Activated CD4-positive, alpha-beta T cell treated with anti-CD3 and anti-CD28 coated beads for 1 hour (primary cell): ENCODE results near the gene HERC4.

Source experiments
- DNase-seq: peaks from one replicate; pipeline ENCODE4 v3.0.0-alpha.2; 2020

The HERC4 gene, protein sequence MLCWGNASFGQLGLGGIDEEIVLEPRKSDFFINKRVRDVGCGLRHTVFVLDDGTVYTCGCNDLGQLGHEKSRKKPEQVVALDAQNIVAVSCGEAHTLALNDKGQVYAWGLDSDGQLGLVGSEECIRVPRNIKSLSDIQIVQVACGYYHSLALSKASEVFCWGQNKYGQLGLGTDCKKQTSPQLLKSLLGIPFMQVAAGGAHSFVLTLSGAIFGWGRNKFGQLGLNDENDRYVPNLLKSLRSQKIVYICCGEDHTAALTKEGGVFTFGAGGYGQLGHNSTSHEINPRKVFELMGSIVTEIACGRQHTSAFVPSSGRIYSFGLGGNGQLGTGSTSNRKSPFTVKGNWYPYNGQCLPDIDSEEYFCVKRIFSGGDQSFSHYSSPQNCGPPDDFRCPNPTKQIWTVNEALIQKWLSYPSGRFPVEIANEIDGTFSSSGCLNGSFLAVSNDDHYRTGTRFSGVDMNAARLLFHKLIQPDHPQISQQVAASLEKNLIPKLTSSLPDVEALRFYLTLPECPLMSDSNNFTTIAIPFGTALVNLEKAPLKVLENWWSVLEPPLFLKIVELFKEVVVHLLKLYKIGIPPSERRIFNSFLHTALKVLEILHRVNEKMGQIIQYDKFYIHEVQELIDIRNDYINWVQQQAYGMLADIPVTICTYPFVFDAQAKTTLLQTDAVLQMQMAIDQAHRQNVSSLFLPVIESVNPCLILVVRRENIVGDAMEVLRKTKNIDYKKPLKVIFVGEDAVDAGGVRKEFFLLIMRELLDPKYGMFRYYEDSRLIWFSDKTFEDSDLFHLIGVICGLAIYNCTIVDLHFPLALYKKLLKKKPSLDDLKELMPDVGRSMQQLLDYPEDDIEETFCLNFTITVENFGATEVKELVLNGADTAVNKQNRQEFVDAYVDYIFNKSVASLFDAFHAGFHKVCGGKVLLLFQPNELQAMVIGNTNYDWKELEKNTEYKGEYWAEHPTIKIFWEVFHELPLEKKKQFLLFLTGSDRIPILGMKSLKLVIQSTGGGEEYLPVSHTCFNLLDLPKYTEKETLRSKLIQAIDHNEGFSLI

DNA sequence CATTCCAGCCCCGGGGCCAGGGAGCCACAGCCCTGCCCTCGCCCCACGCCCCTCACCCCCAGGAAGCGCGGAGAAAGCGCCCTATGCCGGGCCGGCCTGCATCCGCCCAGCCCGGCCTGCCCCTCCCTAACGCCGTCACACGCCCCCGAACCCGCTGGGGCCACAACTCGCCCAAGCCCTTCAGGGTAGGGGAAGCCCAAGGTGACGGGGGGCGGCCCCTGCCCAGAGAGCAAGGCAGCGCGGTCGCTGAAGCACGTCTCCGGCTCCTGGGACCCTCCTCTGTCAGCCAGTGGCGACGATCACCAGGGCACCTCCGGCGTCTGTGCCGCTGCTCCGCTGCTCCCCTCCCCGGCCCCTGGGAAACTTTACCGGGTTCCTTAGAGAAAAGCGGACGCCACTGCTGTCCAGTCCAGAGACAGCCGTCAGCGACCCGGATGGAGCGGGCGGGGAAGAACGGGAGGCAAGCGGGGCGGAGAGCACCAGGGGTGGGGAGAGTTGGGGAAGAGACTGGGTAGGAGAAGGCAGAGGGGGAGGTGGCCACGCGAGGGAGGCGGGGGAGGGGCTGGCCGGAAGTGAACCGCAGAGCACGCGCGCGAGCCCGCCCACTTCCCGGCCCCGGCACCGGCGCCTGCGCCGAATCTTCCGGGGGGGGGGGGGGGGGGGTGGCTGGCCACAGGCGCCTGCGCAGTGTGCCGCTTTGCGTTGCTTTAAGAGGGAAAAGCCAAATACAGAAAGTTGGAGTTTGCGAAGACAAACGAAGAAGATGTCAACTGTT lies at the start of gene HERC4:
Gene HERC4, minus strand, starts transcription at position 509 of the 775 bp plus-strand sequence. CDS start 2,175 bp downstream, outside the sequence.
- peak; percentile 85 for DNase-seq

- no peak for DNase-seq
Measured at GRCh38 chr10:68124718-68125117, 49.6 kb upstream of the HERC4 start.

- no peak for DNase-seq
Measured at GRCh38 chr10:68121852-68122251, 46.8 kb upstream of the HERC4 start.

GRCh38 chr10:68121020-68121743 lies 46.1 kb upstream of the HERC4 start:
- DNase-seq: no peak

DNA sequence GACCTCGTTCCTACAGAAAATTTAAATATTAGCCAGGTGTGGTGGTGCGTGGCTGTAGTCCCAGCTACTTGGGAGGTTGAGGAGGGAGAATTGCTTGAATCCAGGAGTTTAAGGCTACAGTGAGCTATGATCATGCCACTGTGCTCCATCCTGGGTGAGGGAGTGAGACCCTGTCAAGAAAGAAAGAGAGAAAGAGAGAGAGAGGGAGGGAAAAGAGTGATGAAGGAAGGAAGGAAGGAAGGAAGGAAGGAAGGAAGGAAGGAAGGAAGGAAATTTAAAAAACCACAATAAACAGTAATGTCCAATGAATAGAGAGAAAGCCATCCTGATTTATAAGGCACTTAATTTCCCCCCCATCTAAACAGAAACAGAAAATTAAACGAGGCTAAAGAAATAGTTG lies 43.6 kb upstream of the HERC4 start:
- no peak for DNase-seq

DNA sequence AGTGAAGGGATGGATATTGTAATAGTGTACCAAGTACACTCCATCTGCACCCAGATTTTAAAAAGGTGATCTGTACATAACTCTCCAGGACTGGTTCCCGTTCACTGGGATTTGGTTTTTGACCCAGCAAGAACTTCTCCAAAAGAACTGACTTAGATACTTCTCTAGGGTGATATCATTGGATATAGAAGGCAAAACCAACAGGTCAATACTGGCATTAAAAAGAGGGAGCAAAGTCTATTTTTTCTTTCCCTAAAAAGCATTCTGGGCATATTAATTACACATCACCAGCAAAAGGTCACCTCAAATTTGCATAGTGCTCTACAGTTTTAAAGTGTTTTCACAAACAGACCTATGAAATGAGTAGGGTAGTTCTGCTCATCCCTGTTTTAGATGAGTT lies 37.8 kb upstream of the HERC4 start:
- no peak for DNase-seq

- no peak for DNase-seq
Measured at GRCh38 chr10:68111584-68111983, 36.5 kb upstream of the HERC4 start.

DNA sequence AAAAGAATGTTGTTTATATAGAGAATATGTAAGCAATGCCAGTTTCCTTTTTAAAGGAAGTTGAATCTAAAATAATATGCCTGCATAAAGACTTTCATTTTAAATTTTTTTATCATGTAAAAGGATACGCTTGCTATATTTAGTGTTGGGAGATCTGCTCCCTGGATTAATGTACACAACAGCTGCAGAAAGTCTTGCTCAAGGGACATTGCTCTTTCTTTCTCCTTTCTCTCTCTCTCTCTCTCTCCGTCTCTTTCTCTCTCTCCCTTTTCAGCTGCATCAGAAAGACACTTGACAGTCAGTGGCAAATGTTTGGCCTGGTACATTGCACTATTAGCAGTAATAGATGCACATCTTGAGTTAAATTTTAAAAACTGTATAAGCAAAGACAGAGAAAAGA lies 34.9 kb upstream of the HERC4 start:
- DNase-seq: no peak

GRCh38 chr10:68109331-68109730 lies 34.2 kb upstream of the HERC4 start, which contains the start of gene MYPN:
TSS of gene MYPN (plus strand) at chr10:68109488. CDS start at chr10:68121439, 11,951 bp downstream.
- DNase-seq: no peak

GRCh38 chr10:68108653-68109052 lies 33.6 kb upstream of the HERC4 start:
- DNase-seq: no peak

DNA sequence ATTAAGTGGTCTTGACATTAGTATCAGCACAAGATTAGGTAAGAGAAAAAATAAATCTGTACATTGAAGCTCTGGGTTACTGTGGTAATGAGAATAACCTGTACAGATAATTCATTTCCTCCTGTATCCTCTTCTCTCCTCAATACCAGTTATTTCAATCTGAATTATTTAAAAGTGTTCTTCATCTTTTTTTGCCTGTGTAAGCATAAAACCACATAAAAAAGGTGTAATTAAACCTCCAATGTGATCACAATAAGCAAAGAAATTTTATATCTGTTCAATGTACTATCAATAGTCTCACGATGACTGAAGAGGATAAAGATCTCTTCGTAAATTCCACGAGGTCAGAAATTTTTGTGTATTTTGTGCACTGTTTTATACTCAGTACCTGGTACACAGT lies 33.0 kb upstream of the HERC4 start:
- no peak for DNase-seq

DNA sequence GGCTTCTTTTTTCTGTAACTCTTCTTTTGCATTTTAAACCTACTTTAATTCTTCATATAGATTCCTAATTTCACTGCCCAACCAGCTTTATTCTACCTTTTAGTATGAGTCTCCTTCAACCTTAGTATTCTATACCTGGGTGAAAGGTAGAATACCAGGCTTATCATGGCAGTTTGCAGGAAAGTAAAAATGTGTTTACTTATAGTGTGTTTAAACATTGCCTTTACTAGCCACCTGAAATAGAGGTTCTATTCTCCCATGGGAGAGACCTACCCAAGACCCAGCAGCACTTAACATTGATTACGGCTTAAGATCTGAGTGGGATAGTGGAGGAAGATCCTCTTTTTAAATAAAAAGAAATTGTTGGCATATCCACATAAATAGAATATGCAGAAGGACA lies 32.6 kb upstream of the HERC4 start:
- no peak for DNase-seq

GRCh38 chr10:68106656-68107055 lies 31.6 kb upstream of the HERC4 start:
- no peak for DNase-seq

GRCh38 chr10:68105820-68106219 lies 30.7 kb upstream of the HERC4 start:
- DNase-seq: no peak

- no peak for DNase-seq
Measured at GRCh38 chr10:68103901-68104300, 28.8 kb upstream of the HERC4 start.

GRCh38 chr10:68103261-68103878 lies 28.3 kb upstream of the HERC4 start:
- no peak for DNase-seq

GRCh38 chr10:68101066-68101465 lies 26.0 kb upstream of the HERC4 start:
- no peak for DNase-seq

DNA sequence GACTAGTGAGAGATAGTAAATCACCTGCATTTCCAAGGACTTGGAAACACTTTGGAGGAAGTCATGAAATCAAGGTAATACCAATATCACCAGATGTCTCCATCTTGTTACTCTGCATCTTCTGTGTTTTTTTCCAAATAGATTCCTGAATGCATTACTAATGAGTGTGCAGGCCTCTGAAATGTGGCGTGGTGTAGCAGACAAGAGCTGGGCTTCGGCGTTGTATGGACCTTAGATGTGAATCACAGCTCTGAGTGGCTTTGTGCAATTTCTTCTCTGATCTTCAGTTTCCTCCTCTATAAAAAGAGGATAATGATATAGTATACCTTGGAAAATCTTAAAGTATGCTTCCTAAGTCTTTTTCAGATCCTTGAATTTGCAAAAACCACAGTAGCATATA lies 24.7 kb upstream of the HERC4 start:
- DNase-seq: no peak

DNA sequence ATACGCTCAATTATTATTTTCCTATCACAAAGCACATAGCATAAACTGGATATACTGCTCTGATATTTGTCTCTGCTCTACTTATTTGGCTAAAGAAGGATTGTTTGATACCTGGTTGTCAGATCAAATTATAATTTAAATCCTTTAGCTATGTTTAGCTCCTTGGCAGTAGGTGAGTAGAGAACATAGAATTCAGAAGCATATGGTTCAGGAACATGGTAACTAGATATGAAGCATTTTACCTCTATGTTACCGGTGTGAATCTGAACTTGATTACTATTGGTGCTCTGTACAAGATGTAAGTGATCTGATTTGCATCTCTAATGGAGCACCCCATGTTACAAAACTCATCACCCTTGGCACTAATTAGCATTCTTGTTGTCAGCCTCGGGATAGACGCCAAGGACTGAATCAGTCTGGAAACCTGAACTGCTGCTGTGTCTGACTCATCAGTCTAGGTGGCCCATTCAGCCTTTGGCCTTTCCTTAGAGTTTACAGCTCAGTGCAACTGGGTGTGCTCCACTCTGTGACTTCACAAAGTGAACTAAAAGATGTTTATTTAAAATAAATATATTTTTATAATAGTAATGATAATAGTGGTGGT lies 21.9 kb upstream of the HERC4 start:
- DNase-seq: no peak

GRCh38 chr10:68095153-68095552 lies 20.1 kb upstream of the HERC4 start:
- DNase-seq: no peak

GRCh38 chr10:68092512-68092911 lies 17.4 kb upstream of the HERC4 start:
- DNase-seq: no peak
